Naive thymus-derived CD4-positive, alpha-beta T cell (primary cell): ENCODE measurements around the gene RGS6. TPM values are rescaled to one million over a fixed set of nuclear protein-coding genes. Genes with fewer than 3 reads are reported as not detected.

Source experiments
- ATAC-seq: fragments of 150-1000 bp; cut with Tn5 transposase; 2 replicates; pipeline ENCODE4 v1.10.0; 2021; ENCODE audit warnings: mild to moderate bottlenecking, moderate library complexity
- CTCF ChIA-PET: fragments of 350-600 bp; sonication (Branson Sonifier 250); formaldehyde crosslinking; loops from one replicate; lab custom pipeline; 2021; ENCODE audit warnings: antibody characterized with exemption; lab: Charles Lee
- POLR2A ChIA-PET: fragments of 350-600 bp; sonication (Branson Sonifier 250); formaldehyde crosslinking; loops from one replicate; lab custom pipeline; 2021; ENCODE audit warnings: antibody characterized with exemption, inconsistent platforms; lab: Charles Lee
- DNase-seq, 9 donors: peaks; one replicate each; pipeline versions ENCODE4 v3.0.0 to v3.0.0-alpha.2; 2020 to 2022; ENCODE audit warnings: mixed read lengths in 1 of 9
- H3K27ac ChIP-seq: one replicate; pipeline ENCODE4 v1.7.0; 2013; ENCODE audit warnings: mild to moderate bottlenecking, low read depth, low read length, moderate library complexity
- H3K27me3 ChIP-seq, 2 donors: one replicate each; pipeline ENCODE4 v1.7.0; 2013; ENCODE audit warnings: low read length in 2 of 2, mild to moderate bottlenecking in 2 of 2, moderate library complexity in 2 of 2; ENCODE audit not compliant: control insufficient read depth in 2 of 2, insufficient read depth in 2 of 2
- H3K36me3 ChIP-seq, 3 experiments: 1 replicate in 2 of 3; 2 replicates in 1 of 3; pipeline ENCODE4 v1.7.0; 2013; ENCODE audit warnings: low read length in 3 of 3, mild to moderate bottlenecking in 3 of 3, moderate library complexity in 1 of 3; ENCODE audit not compliant: insufficient read depth in 3 of 3, control insufficient read depth in 2 of 3
- H3K4me1 ChIP-seq, 2 donors: one replicate each; pipeline ENCODE4 v1.7.0; 2013; ENCODE audit warnings: low read length in 2 of 2, mild to moderate bottlenecking in 2 of 2, moderate library complexity in 1 of 2; ENCODE audit not compliant: control insufficient read depth in 2 of 2, insufficient read depth in 2 of 2
- H3K4me3 ChIP-seq: 2 replicates; pipeline ENCODE4 v1.7.0; 2013; ENCODE audit warnings: mild to moderate bottlenecking, low read length
- H3K9me3 ChIP-seq, 3 experiments: 1 replicate in 2 of 3; 2 replicates in 1 of 3; pipeline ENCODE4 v1.7.0; 2013; ENCODE audit warnings: low read length in 3 of 3; ENCODE audit not compliant: control insufficient read depth in 2 of 3
- H3K27ac Mint-ChIP-seq, 9 donors: one replicate each; pipeline ENCODE4 v1.8.0; 2020 to 2022; ENCODE audit warnings: mixed read lengths in 9 of 9, mild to moderate bottlenecking in 8 of 9, moderate library complexity in 5 of 9, inconsistent platforms in 2 of 9
- H3K27me3 Mint-ChIP-seq, 5 donors: one replicate each; pipeline ENCODE4 v1.8.0; 2021 to 2022; ENCODE audit warnings: mixed read lengths in 5 of 5, mild to moderate bottlenecking in 1 of 5
- H3K36me3 Mint-ChIP-seq, 5 donors: one replicate each; pipeline ENCODE4 v1.8.0; 2020 to 2022; ENCODE audit warnings: mixed read lengths in 5 of 5, mild to moderate bottlenecking in 3 of 5, inconsistent platforms in 1 of 5
- H3K4me1 Mint-ChIP-seq, 7 donors: one replicate each; pipeline ENCODE4 v1.8.0; 2020 to 2022; ENCODE audit warnings: mixed read lengths in 7 of 7, mild to moderate bottlenecking in 3 of 7, inconsistent platforms in 1 of 7
- H3K4me3 Mint-ChIP-seq, 10 donors: one replicate each; pipeline ENCODE4 v1.8.0; 2020 to 2022; ENCODE audit warnings: mild to moderate bottlenecking in 10 of 10, mixed read lengths in 10 of 10, moderate library complexity in 6 of 10, inconsistent platforms in 2 of 10
- H3K9me3 Mint-ChIP-seq, 11 donors: one replicate each; pipeline ENCODE4 v1.8.0; 2020 to 2022; ENCODE audit warnings: mixed read lengths in 11 of 11, mild to moderate bottlenecking in 4 of 11, inconsistent platforms in 1 of 11, moderate library complexity in 1 of 11
- intact Hi-C, 2 donors: fragments of 100-400 bp; cut with micrococcal nuclease; formaldehyde crosslinking; loops; one replicate each; pipeline ENCODE4 v1.15.1; 2023
- polyA plus RNA-seq, 2 donors: library from polyadenylated mRNA; unstranded; fragments of 300-500 nt; fragmentation: Illumina TruSeq; gene quantifications; one replicate each; pipeline ENCODE4 v1.2.3, GENCODE V29; 2021
- total RNA-seq, 6 experiments: library from RNA in 5 of 6; stranded (reverse) in 5 of 6; gene quantifications; 1 replicate in 5 of 6; 2 replicates in 1 of 6; pipeline ENCODE4 v1.2.3 and lab custom pipeline; 2021 to 2026

Gene RGS6
- total and polyA plus RNA-seq, 7 experiments from 2014 or later = 0.29 to 0.97 TPM; not detected in 5

GRCh38 chr14:72333357-72333756 lies 401.1 kb downstream of the RGS6 start:
- Mint-ChIP-seq H3K36me3 (no peaks in the 10 kb centered on the region), H3K4me1 (no peaks in the 10 kb centered on the region), H3K27ac (no peak overlapping the region), H3K4me3 (no peak overlapping the region), H3K27me3 (peaks cover 12 to 19% (median 15%) of the 10 kb centered on the region in 5 donors), H3K9me3 (peaks cover 0 to 5% (median 0%) of the 10 kb centered on the region in 11 donors)
- no peak overlapping the region for H3K4me3 ChIP-seq
- H3K4me1 ChIP-seq = no peaks in the 10 kb centered on the region
- no peak overlapping the region for H3K27ac ChIP-seq
- no peak for ATAC-seq
- H3K27me3 ChIP-seq = no peaks in the 10 kb centered on the region
- POLR2A ChIA-PET = no interaction called here
- H3K9me3 ChIP-seq = no peaks in the 10 kb centered on the region
- no peaks in the 10 kb centered on the region for H3K36me3 ChIP-seq
- no peak for DNase-seq
- intact Hi-C loops = no loop called here
- CTCF ChIA-PET = no interaction called here

- Mint-ChIP-seq H3K4me1 (peaks cover 0 to 2% (median 0%) of the 10 kb centered on the region in 7 donors), H3K9me3 (peaks cover 0 to 10% (median 0%) of the 10 kb centered on the region in 11 donors), H3K27ac (no peak overlapping the region), H3K27me3 (peaks cover 12 to 25% (median 12%) of the 10 kb centered on the region in 5 donors), H3K4me3 (no peak overlapping the region), H3K36me3 (no peaks in the 10 kb centered on the region)
- ATAC-seq = no peak
- H3K9me3 ChIP-seq = no peaks in the 10 kb centered on the region
- H3K27ac ChIP-seq = no peak overlapping the region
- intact Hi-C loops = no loop called here
- H3K4me3 ChIP-seq = no peak overlapping the region
- H3K27me3 ChIP-seq = no peaks in the 10 kb centered on the region
- no peaks in the 10 kb centered on the region for H3K4me1 ChIP-seq
- ChIA-PET POLR2A (no interaction called here), CTCF (no interaction called here)
- no peak for DNase-seq
- no peaks in the 10 kb centered on the region for H3K36me3 ChIP-seq
Observed at GRCh38 chr14:72336311-72336980, 404.2 kb downstream of the RGS6 start.

GRCh38 chr14:72341237-72341636 lies 409.0 kb downstream of the RGS6 start:
- H3K4me3 ChIP-seq = no peak overlapping the region
- no peaks in the 10 kb centered on the region for H3K36me3 ChIP-seq
- ATAC-seq (no peak), DNase-seq (no peak)
- H3K27ac ChIP-seq = no peak overlapping the region
- H3K27ac Mint-ChIP-seq = no peak overlapping the region
- ChIA-PET CTCF (no interaction called here), POLR2A (no interaction called here)
- H3K27me3 ChIP-seq = no peaks in the 10 kb centered on the region
- H3K27me3 Mint-ChIP-seq = peaks cover 0 to 6% (median 5%) of the 10 kb centered on the region in 5 donors
- no peaks in the 10 kb centered on the region for H3K36me3 Mint-ChIP-seq
- H3K4me1 ChIP-seq = no peaks in the 10 kb centered on the region
- no peaks in the 10 kb centered on the region for H3K9me3 ChIP-seq
- intact Hi-C loops = no loop called here
- H3K4me3 Mint-ChIP-seq = no peak overlapping the region
- peaks cover 0 to 2% (median 0%) of the 10 kb centered on the region in 7 donors for H3K4me1 Mint-ChIP-seq
- peaks cover 0 to 11% (median 0%) of the 10 kb centered on the region in 11 donors for H3K9me3 Mint-ChIP-seq

DNA sequence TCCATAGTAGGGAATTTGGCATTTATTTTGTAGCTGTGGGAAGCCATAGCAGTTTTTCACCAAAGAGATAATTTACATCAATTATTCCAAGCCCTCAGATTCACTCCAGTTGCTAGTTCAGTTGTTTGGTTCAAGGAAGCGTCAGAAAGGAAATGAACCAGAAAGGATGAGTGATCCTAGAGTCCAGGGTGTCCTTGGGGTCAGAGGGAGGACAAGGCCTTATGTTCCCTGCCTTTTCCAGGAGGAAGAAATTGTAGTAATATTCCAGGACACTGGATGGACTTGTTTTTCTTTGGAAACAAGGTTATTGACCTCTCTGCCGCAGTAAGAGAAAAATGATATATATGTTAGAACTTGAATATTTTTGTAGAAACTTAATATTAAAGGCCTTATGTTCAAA lies 409.5 kb downstream of the RGS6 start:
- Mint-ChIP-seq H3K36me3 (no peaks in the 10 kb centered on the region), H3K27ac (no peak overlapping the region), H3K9me3 (peaks cover 0 to 11% (median 0%) of the 10 kb centered on the region in 11 donors), H3K27me3 (peaks cover 0 to 6% (median 4%) of the 10 kb centered on the region in 5 donors), H3K4me3 (no peak overlapping the region), H3K4me1 (peaks cover 0 to 2% (median 0%) of the 10 kb centered on the region in 7 donors)
- H3K4me3 ChIP-seq = no peak overlapping the region
- intact Hi-C loops = no loop called here
- ATAC-seq (no peak), DNase-seq (no peak)
- no peaks in the 10 kb centered on the region for H3K36me3 ChIP-seq
- ChIA-PET CTCF (no interaction called here), POLR2A (no interaction called here)
- no peak overlapping the region for H3K27ac ChIP-seq
- no peaks in the 10 kb centered on the region for H3K27me3 ChIP-seq
- H3K9me3 ChIP-seq = no peaks in the 10 kb centered on the region
- H3K4me1 ChIP-seq = no peaks in the 10 kb centered on the region

DNA sequence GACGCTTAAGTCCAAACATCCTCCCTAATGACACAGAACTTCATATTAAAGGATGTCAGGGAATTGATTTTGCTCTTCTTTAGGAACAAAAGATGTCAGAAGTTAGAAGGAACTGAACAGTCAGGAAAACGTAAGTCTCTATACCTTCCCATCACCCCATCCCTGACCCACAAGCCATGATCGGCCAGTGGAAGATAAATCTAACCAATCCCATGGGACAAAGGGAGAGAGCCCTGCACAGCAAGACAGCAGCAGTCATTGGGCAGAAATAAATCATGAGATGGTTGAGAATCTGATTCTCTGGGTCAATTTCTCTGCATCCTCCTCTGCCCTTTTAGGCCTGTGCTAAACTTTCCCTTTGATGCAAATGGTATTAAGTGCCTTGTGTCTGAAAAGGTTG lies 414.9 kb downstream of the RGS6 start:
- POLR2A ChIA-PET = no interaction called here
- Mint-ChIP-seq H3K9me3 (peaks cover 0 to 4% (median 0%) of the 10 kb centered on the region in 11 donors), H3K4me3 (no peak overlapping the region), H3K27ac (no peak overlapping the region), H3K36me3 (no peaks in the 10 kb centered on the region), H3K4me1 (no peaks in the 10 kb centered on the region), H3K27me3 (peaks cover 10 to 16% (median 12%) of the 10 kb centered on the region in 5 donors)
- DNase-seq (no peak), ATAC-seq (no peak)
- Histone ChIP-seq H3K36me3 (no peaks in the 10 kb centered on the region), H3K27me3 (no peaks in the 10 kb centered on the region), H3K4me3 (no peak overlapping the region), H3K9me3 (no peaks in the 10 kb centered on the region), H3K4me1 (no peaks in the 10 kb centered on the region), H3K27ac (no peak overlapping the region)
- intact Hi-C loops = no loop called here
- CTCF ChIA-PET = no interaction called here

- ChIA-PET CTCF (no interaction called here), POLR2A (no interaction called here)
- no peaks in the 10 kb centered on the region for H3K9me3 ChIP-seq
- H3K4me1 Mint-ChIP-seq = no peaks in the 10 kb centered on the region
- H3K27ac ChIP-seq = no peak overlapping the region
- intact Hi-C loops = no loop called here
- H3K27me3 Mint-ChIP-seq = peaks cover 10 to 19% (median 14%) of the 10 kb centered on the region in 5 donors
- no peak overlapping the region for H3K4me3 Mint-ChIP-seq
- H3K36me3 ChIP-seq = no peaks in the 10 kb centered on the region
- no peak overlapping the region for H3K4me3 ChIP-seq
- H3K27me3 ChIP-seq = no peaks in the 10 kb centered on the region
- no peaks in the 10 kb centered on the region for H3K36me3 Mint-ChIP-seq
- no peaks in the 10 kb centered on the region for H3K4me1 ChIP-seq
- H3K9me3 Mint-ChIP-seq = peaks cover 0 to 3% (median 0%) of the 10 kb centered on the region in 11 donors
- DNase-seq (no peak), ATAC-seq (no peak)
- H3K27ac Mint-ChIP-seq = no peak overlapping the region
Observed at GRCh38 chr14:72350215-72350614, 418.0 kb downstream of the RGS6 start.

GRCh38 chr14:72352012-72352411 lies 419.8 kb downstream of the RGS6 start:
- H3K27ac ChIP-seq = no peak overlapping the region
- H3K27ac Mint-ChIP-seq = no peak overlapping the region
- no peaks in the 10 kb centered on the region for H3K4me1 ChIP-seq
- ATAC-seq (no peak), DNase-seq (no peak)
- H3K4me3 Mint-ChIP-seq = no peak overlapping the region
- peaks cover 13 to 22% (median 17%) of the 10 kb centered on the region in 5 donors for H3K27me3 Mint-ChIP-seq
- peaks cover 0 to 4% (median 0%) of the 10 kb centered on the region in 5 donors for H3K36me3 Mint-ChIP-seq
- H3K9me3 Mint-ChIP-seq = peaks cover 0 to 15% (median 1%) of the 10 kb centered on the region in 11 donors
- no peaks in the 10 kb centered on the region for H3K4me1 Mint-ChIP-seq
- CTCF ChIA-PET = no interaction called here
- intact Hi-C loops = no loop called here
- H3K9me3 ChIP-seq = no peaks in the 10 kb centered on the region
- no peaks in the 10 kb centered on the region for H3K27me3 ChIP-seq
- POLR2A ChIA-PET = no interaction called here
- H3K4me3 ChIP-seq = no peak overlapping the region
- H3K36me3 ChIP-seq = no peaks in the 10 kb centered on the region
